Ishikawa (cell line): Measurements from ENCODE around the gene IBA57.

Source experiments
- CEBPB ChIP-seq: IDR thresholded peaks from 2 replicates; pipeline ENCODE4 v1.6.1; 2012
- CREB1 ChIP-seq: IDR thresholded peaks from 2 replicates; pipeline ENCODE4 v1.6.1; 2012; ENCODE audit warnings: low read depth
- EGR1 ChIP-seq: IDR thresholded peaks from 2 replicates; pipeline ENCODE4 v1.6.1; 2012
- EP300 ChIP-seq: IDR thresholded peaks from 2 replicates; pipeline ENCODE4 v1.6.1; 2012; ENCODE audit warnings: borderline replicate concordance
- FOXM1 ChIP-seq: IDR thresholded peaks from 2 replicates; pipeline ENCODE4 v1.6.1; 2012; ENCODE audit warnings: low read depth, borderline replicate concordance
- NFIC ChIP-seq: IDR thresholded peaks from 2 replicates; pipeline ENCODE4 v1.6.1; 2012
- TAF1 ChIP-seq: IDR thresholded peaks from 2 replicates; pipeline ENCODE4 v1.6.1; 2012; ENCODE audit warnings: low read depth, mild to moderate bottlenecking
- TEAD4 ChIP-seq: IDR thresholded peaks from 2 replicates; pipeline ENCODE4 v1.6.1; 2012
- YY1 ChIP-seq: IDR thresholded peaks from 2 replicates; pipeline ENCODE4 v1.6.1; 2012; ENCODE audit warnings: low read depth
- ZBTB7A ChIP-seq: IDR thresholded peaks from 2 replicates; pipeline ENCODE4 v1.6.1; 2012; ENCODE audit warnings: low read depth
- TF ChIP-seq, protein P1 (sequence below): IDR thresholded peaks from 2 replicates; pipeline ENCODE4 v1.6.1; 2012; ENCODE audit warnings: low read depth, mild to moderate bottlenecking
- TF ChIP-seq, protein P2 (sequence below): IDR thresholded peaks from 2 replicates; pipeline ENCODE4 v1.6.1; 2012
- TF ChIP-seq, protein P3 (sequence below): IDR thresholded peaks from 2 replicates; pipeline ENCODE4 v1.6.1; 2012

IBA57 gene

DNA sequence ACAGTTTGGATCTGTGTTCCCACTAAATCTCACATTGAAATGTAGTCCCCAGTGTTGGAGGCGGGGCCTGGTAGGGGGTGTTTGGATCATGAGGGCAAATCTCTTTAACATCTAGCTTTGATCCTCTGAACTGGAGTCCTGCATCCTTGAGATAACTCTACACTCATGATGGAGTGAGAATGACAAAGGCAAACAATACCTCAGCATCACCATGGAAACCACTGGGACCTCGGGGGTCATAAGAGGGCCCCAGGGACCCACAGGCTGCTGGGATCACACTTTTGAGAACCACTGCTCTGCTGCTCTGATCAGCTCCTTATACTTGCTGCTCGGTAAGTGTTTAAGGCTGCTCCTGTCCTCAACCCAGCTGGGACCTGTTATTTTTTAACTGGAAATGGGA lies 28.8 kb downstream of the IBA57 start:
- TF ChIP-seq, protein P1, sequence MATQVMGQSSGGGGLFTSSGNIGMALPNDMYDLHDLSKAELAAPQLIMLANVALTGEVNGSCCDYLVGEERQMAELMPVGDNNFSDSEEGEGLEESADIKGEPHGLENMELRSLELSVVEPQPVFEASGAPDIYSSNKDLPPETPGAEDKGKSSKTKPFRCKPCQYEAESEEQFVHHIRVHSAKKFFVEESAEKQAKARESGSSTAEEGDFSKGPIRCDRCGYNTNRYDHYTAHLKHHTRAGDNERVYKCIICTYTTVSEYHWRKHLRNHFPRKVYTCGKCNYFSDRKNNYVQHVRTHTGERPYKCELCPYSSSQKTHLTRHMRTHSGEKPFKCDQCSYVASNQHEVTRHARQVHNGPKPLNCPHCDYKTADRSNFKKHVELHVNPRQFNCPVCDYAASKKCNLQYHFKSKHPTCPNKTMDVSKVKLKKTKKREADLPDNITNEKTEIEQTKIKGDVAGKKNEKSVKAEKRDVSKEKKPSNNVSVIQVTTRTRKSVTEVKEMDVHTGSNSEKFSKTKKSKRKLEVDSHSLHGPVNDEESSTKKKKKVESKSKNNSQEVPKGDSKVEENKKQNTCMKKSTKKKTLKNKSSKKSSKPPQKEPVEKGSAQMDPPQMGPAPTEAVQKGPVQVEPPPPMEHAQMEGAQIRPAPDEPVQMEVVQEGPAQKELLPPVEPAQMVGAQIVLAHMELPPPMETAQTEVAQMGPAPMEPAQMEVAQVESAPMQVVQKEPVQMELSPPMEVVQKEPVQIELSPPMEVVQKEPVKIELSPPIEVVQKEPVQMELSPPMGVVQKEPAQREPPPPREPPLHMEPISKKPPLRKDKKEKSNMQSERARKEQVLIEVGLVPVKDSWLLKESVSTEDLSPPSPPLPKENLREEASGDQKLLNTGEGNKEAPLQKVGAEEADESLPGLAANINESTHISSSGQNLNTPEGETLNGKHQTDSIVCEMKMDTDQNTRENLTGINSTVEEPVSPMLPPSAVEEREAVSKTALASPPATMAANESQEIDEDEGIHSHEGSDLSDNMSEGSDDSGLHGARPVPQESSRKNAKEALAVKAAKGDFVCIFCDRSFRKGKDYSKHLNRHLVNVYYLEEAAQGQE: no peak
- TF ChIP-seq EP300: no peak
- TF ChIP-seq ZBTB7A: no peak

DNA sequence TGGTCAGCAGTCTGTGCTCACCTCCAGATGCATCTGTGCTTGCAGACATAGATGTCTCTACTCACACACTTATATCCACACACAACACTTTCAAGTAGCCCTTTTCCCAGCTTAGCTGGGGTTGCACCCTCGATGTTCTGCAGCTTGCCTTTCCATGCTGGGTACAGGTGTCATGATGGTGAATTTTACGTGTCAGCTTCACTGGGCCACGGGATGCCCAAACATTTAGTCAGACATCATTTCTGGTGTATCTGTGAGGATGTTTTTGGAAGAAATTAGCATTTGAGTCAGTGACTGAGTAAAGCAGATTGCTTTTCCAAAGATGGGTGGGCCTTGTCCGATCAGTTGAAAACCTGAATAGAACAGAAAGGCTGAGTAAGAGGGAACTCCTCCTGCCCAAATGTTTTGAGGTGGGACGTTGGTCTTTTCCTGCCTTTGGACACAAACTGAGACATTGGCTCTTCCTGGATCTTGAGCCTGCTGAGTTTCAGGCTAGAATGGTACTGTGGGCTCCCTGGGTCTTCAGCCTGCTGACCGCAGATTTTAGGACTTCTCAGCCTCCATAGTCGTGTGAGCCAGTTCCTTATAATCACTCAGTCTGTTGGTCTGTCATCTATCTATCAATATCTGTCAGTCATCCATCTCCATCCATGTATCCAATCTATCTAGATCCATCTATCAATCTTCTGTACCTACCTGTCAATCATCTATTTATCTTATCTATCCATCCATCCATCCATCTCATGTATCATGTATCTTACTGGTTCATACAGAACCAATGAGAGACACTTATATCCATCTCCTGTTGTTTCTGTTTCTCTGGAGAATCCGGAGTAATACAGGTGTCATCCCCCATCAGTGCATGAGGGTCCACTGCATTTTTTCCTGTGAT lies 29.6 kb downstream of the IBA57 start:
- TF ChIP-seq FOXM1 (no peak), CREB1 (no peak), EGR1 (no peak), EP300 (no peak), TAF1 (no peak), ZBTB7A (no peak), TEAD4 (no peak)
- TF ChIP-seq, protein P1: no peak

DNA sequence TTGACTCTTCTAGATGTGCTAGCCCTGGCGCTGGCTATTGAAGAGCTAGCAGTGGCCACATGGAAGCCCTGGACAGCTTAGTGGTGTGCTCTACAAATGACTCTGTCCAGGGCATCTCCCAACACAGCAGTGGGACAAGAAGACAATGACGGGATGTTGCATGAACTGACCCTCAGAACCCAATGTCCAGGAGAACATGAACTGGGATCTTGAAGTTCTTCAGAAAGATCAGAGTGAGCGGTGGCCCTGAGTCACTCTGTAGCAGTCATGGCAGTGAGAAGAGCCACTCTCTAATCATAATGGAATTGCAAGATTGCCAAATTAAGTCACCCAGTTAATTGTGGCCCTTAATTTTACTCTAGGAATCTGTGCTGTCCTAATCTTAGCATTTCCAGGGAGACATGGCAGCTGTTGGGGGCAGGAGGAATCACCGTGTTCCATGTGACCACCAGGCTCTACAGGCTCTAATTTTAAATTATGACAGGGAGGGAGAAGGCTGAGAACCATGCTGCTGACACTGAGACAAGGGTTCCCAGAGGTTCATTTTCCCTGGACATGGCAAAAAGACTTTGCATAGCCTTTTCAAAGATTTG lies 32.0 kb downstream of the IBA57 start:
- TF ChIP-seq YY1 (no peak), TAF1 (no peak), ZBTB7A (no peak), NFIC (no peak), TEAD4 (no peak), CREB1 (no peak), FOXM1 (no peak), CEBPB (no peak)
- TF ChIP-seq, protein P1: no peak
- TF ChIP-seq, protein P2, sequence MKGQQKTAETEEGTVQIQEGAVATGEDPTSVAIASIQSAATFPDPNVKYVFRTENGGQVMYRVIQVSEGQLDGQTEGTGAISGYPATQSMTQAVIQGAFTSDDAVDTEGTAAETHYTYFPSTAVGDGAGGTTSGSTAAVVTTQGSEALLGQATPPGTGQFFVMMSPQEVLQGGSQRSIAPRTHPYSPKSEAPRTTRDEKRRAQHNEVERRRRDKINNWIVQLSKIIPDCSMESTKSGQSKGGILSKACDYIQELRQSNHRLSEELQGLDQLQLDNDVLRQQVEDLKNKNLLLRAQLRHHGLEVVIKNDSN: no peak
- TF ChIP-seq, protein P3, sequence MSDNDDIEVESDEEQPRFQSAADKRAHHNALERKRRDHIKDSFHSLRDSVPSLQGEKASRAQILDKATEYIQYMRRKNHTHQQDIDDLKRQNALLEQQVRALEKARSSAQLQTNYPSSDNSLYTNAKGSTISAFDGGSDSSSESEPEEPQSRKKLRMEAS: no peak

DNA sequence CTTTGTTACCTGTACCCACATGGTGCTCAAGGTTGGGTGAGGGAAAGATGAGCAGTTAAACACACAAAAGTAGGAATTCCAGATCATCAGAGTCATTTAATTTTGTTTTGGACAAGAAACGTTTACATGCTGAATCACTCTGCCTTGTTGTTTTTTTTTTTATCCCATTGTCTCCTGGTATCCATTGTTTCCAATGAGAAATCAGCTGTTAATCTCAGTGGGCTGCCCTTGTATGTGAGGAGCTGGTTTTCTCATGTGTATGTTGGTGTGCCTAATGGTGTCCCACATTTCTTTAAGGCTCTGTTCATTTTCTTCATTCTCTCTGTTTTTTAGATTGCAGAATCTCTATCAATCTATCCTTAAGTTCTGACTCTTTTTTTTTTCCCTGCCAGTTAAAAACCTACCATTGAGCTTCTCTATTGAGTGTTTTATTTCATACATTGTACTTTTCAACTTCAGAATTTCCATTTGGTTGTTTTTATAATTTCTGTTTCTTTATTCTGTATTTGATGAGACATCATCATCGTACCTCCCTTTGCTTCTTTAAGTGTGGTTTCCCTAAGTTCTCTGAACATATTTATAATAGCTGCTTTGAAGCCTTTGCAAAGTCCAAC lies 33.5 kb downstream of the IBA57 start:
- TF ChIP-seq EP300 (no peak), TAF1 (no peak), NFIC (no peak)
- TF ChIP-seq, protein P2: peak; percentile 19; the same call in 1 of the 2 replicates

DNA sequence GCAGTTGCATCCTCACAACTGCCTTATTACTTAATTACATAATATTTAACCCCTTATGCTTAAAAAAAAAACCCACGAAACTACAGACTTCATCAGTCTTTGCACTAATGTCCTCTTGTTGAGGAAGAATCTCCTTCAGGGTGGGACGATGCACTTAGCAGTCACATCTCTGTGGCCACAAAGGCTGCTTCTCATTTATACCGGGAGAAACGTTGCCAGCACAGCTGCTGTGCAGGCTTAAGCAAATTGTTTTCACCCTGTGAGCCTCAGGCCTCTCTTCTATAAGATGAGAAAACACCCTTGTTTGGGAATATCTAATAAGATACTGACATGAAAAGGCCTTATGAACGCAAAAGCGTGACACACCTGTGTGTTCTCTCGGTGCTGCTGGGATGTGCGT lies 39.4 kb downstream of the IBA57 start:
- TF ChIP-seq, protein P2: no peak
- TF ChIP-seq, protein P1: no peak
- TF ChIP-seq TEAD4 (no peak), EP300 (no peak), TAF1 (no peak), YY1 (no peak), CEBPB (no peak)
